ENCODE data around the gene USP24.
A peak's percentile ranks its signal among the peaks of the same experiment; 100 is the strongest.

USP24 gene

GRCh38 chr1:55021942-55022546, 193.1 kb downstream of the USP24 start:
- DNase-seq, result peak; percentile 77

- no peak for DNase-seq
These were observed 196.8 kb downstream of the USP24 start for GRCh38 chr1:55018395-55018794.
